ENCODE data around the gene KXD1.
"Not testable (repeated sequence)": the region's sequence is repeated elsewhere in the genome, so short reads cannot be mapped to it uniquely, and the experiment has no call there.

The KXD1 gene

DNA sequence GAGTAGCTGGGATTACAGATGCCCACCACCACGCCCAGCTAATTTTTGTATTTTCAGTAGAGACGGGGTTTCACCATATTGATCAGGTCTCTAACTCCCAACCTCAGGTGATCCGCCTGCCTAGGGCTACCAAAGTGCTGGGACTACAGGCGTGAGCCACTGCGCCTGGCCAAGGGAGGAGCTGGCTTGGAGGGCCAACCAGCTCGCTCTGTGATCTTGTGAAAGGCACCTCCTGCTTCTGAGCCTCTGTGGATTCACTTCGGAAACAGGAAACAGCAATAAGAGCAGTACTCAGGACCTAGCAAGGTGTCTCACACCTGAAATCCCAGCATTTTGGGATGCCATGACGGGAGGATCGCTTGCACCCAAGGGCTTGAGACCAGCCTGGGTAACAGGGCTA lies 33.8 kb upstream of the KXD1 start:
- no peak overlapping the region for H3K4me3 ChIP-seq (ENCODE audit: low read length)
- no peak for TF ChIP-seq ZNF274 (IDR thresholded peaks at IDR 0.05; ENCODE audit: low read depth, low read length)

DNA sequence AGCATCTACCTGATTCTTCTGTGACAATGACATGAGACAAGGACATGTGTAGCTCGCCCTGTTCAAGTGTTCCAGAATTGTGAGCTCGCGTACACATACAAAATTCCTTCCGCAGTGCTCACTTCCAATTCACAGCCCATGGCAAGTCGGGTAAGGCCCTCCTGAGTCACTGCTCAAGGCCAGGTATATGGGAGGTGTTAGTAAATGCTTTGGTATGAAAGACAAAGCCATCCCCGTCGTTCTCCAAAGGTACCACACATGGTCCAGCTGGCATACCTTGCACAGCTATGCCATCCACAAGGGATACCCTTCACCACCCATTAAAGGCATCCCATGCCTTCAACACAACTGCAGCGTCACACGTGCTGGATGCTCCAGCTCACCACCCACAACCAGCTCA lies 31.4 kb upstream of the KXD1 start:
- no peak overlapping the region for H3K4me3 ChIP-seq (ENCODE audit: low read length)
- no peak for TF ChIP-seq ZNF274 (IDR thresholded peaks at IDR 0.05; ENCODE audit: low read depth, low read length)

- no peak overlapping the region for H3K4me3 ChIP-seq (ENCODE audit: low read length)
- no peak for TF ChIP-seq ZNF274 (IDR thresholded peaks at IDR 0.05; ENCODE audit: low read depth, low read length)
Measured at GRCh38 chr19:18529782-18530181, 27.9 kb upstream of the KXD1 start.

GRCh38 chr19:18531485-18531884 lies 26.2 kb upstream of the KXD1 start:
- no peak overlapping the region for H3K4me3 ChIP-seq (ENCODE audit: low read length)
- no peak for TF ChIP-seq ZNF274 (IDR thresholded peaks at IDR 0.05; ENCODE audit: low read depth, low read length)

DNA sequence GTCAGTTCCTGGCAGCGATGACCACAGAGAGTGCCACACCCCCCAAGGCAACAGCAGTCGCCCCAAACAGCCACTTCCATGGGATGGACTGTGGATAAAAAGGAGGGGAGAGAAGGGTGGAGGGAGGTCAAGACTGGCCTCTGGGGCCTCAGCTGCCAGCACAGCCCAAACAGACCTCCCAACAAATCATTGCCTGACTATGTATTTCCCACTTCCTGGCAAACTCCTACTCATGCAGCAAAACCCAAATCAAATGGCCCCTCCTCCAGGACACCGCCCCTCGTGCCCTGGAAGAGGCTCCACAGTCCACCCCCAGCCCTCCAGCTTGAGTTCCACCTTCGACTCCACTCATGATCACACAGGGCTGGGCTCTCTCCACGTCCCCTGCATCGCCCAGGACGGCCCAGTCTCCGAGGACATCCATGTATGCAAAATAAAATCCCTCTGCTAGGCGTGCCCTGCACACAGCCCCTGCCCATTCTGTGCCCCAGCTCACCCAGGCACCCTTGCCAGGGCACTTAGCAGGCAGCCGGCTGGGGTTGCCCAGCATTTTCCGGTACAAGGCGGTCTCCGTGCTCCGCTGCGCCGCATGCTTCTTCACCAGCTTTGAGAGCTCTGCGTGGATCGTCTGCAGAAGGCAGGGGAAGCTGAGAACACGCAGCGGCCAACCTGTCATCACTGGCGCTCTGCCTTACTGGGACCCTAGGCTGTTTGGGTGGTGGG lies 25.3 kb upstream of the KXD1 start:
- TF ChIP-seq ZNF274 (IDR thresholded peaks at IDR 0.05; ENCODE audit: low read depth, low read length): no peak

GRCh38 chr19:18533058-18533457 lies 24.6 kb upstream of the KXD1 start:
- no peak for TF ChIP-seq ZNF274 (IDR thresholded peaks at IDR 0.05; ENCODE audit: low read depth, low read length)
- H3K4me3 ChIP-seq (ENCODE audit: low read length): no peak overlapping the region

More for the DNA sequence above, 25.3 kb upstream of the KXD1 start:
- H3K4me3 ChIP-seq (ENCODE audit: low read length): no peak overlapping the region

GRCh38 chr19:18536475-18536874 lies 21.2 kb upstream of the KXD1 start:
- no peak overlapping the region for H3K4me3 ChIP-seq (ENCODE audit: low read length)
- TF ChIP-seq ZNF274 (IDR thresholded peaks at IDR 0.05; ENCODE audit: low read depth, low read length): no peak

DNA sequence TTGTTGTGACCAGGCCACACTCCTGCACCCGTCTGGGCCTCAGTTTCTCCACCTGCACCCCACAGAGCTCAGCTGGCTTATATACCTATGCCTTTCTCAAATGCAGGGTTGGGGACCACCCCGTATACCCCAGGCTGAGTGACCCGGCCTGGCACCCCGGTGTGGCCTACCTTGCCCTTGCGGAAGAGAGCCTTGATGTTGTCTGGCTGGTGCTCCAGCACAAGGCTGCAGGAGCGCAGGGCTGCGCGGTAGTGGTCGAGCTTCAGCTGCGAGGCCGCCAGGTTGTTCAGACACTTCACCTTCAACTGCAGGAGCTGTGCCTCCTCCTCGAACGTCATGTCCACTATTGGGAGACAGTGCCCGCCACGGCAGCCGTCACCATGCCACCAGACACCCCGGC lies 20.2 kb upstream of the KXD1 start:
- no peak overlapping the region for H3K4me3 ChIP-seq (ENCODE audit: low read length)
- no peak for TF ChIP-seq ZNF274 (IDR thresholded peaks at IDR 0.05; ENCODE audit: low read depth, low read length)

GRCh38 chr19:18538115-18538514 lies 19.6 kb upstream of the KXD1 start:
- H3K4me3 ChIP-seq (ENCODE audit: low read length): no peak overlapping the region

DNA sequence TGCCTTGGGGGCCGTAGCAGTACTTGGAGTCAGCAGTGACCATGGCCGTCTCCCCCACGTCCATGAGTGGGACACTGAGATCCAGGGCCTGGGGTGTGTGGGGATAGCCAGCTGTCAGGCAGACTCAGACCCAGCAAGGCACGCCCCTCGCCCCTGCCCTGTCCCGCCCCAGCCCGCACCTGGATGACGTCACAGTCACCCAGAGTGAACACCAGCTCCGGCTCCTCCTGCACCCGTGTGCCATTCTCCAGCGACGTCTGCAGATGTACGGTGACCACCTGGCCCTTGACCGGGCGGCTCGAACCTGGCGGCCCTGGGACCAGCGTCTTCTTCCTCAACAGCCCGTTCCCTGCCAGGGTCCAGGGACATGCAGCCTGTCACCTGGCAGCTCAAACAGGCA lies 18.3 kb upstream of the KXD1 start:
- no peak for TF ChIP-seq ZNF274 (IDR thresholded peaks at IDR 0.05; ENCODE audit: low read depth, low read length)
- H3K4me3 ChIP-seq (ENCODE audit: low read length): no peak overlapping the region

More at GRCh38 chr19:18538115-18538514, 19.6 kb upstream of the KXD1 start:
- no peak for TF ChIP-seq ZNF274 (IDR thresholded peaks at IDR 0.05; ENCODE audit: low read depth, low read length)

DNA sequence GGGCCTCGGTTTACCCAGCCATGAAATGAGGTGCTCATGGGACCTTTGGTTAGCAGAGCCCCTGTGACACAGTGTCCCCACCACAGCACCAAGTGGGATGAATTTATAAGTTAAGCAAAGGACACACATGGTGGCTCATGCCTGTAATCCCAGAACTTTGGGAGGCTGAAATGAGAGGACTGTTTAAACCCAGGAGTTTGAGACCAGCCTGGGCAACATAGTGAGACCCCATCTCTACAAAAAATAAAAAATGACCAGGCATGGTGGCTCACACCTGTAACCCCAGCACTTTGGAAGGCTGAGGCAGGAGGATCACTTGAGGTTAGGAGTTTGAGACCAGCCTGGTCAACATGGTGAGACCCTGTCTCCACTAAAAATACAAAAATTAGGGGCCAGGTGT lies 17.5 kb upstream of the KXD1 start:
- not testable (repeated sequence) for H3K4me3 ChIP-seq (ENCODE audit: low read length)

- H3K4me3 ChIP-seq (ENCODE audit: low read length): no peak overlapping the region
- no peak for TF ChIP-seq ZNF274 (IDR thresholded peaks at IDR 0.05; ENCODE audit: low read depth, low read length)
Measured at GRCh38 chr19:18541258-18541991, 16.2 kb upstream of the KXD1 start.

DNA sequence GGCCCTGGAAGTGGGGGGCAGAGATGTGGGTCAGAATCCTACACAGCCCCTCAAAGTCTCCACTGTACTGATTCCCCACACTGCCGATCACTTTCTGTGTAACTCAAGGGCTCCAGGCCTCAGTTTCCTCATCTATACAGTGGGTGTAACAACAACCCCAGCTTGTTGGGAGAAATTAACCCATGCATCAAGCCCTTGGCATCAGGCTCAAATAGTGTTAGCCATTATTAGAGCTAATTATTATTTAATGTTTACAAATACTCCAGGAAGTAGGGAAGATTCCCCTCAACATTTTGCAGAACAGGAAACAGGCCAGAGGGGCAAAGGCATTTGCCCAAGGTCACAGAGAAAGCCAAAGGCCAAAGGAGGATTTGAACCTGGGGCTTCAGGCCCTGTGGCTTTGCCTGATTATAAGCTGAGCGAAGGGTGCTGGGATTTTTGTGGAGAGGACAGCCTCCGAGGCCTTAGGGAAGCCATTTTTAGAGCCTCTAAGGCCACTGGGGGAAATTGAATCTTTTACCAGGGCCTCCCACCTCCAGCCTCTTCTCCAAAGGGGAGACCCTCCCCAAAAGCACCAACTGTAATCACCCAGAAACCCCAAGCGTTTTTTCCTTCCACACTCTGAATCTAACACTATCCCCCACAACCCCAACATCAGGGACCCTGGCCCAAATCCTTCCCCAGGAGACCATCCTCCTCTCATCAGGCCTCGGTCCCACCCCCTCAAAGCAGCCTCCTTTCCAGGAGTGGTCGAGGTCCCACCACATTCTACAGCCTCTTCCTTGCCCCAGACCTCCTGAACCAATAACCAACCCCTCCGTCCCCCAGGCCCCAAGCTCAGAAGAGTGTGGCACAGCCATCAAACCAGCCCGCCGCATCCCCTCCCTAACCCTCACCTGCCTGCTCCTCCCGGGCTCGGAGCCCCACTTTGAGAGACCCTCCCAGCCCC lies 15.4 kb upstream of the KXD1 start:
- no peak for TF ChIP-seq ZNF274 (IDR thresholded peaks at IDR 0.05; ENCODE audit: low read depth, low read length)
- H3K4me3 ChIP-seq (ENCODE audit: low read length): peak overlapping the region; percentile 76

Data from GM08714 (cell line).